DMS153 treated with DMSO at 0.1 percent for 48 hours (cell line): ENCODE measurements around the gene SLC25A18.
"Not testable (repeated sequence)": the region's sequence is repeated elsewhere in the genome, so short reads cannot be mapped to it uniquely, and the experiment has no call there.

Experiments used
- DNase-seq: peaks from one replicate; lab custom pipeline; 2025; ENCODE audit not compliant: unreplicated experiment; lab: John Stamatoyannopoulos, UW

Gene SLC25A18

GRCh38 chr22:17603668-17604067 is 40.4 kb downstream of the SLC25A18 start:
- DNase-seq: no peak

GRCh38 chr22:17606496-17606895 is 43.2 kb downstream of the SLC25A18 start:
- no peak for DNase-seq

GRCh38 chr22:17607891-17608521 is 44.7 kb downstream of the SLC25A18 start:
- DNase-seq: no peak

- no peak for DNase-seq
These were observed 48.8 kb downstream of the SLC25A18 start for GRCh38 chr22:17612057-17612456.

GRCh38 chr22:17613280-17613679 is 50.0 kb downstream of the SLC25A18 start:
- DNase-seq: no peak

- DNase-seq: no peak
These were observed 64.7 kb downstream of the SLC25A18 start for GRCh38 chr22:17627961-17628405.

GRCh38 chr22:17628406-17629172 is 65.3 kb downstream of the SLC25A18 start, which contains the start of gene ATP6V1E1:
ATP6V1E1 (minus strand) TSS chr22:17628749; CDS start chr22:17628635, 114 bp downstream.
- peak; percentile 84 for DNase-seq

GRCh38 chr22:17629173-17629489 is 65.8 kb downstream of the SLC25A18 start:
- DNase-seq: no peak

- no peak for DNase-seq
These were observed 66.3 kb downstream of the SLC25A18 start for GRCh38 chr22:17629641-17630040.

GRCh38 chr22:17631076-17631565 is 67.8 kb downstream of the SLC25A18 start:
- no peak for DNase-seq

GRCh38 chr22:17633217-17633997 is 70.1 kb downstream of the SLC25A18 start:
- no peak for DNase-seq

GRCh38 chr22:17633998-17634323 is 70.7 kb downstream of the SLC25A18 start:
- DNase-seq: no peak

- DNase-seq: no peak
These were observed 71.4 kb downstream of the SLC25A18 start for GRCh38 chr22:17634696-17635095.

- not testable (repeated sequence) for DNase-seq
These were observed 73.6 kb downstream of the SLC25A18 start for GRCh38 chr22:17636850-17637249.

GRCh38 chr22:17637490-17638181 is 74.3 kb downstream of the SLC25A18 start:
- DNase-seq: no peak

- no peak for DNase-seq
These were observed 74.8 kb downstream of the SLC25A18 start for GRCh38 chr22:17638182-17638431.

GRCh38 chr22:17638432-17639246 is 75.3 kb downstream of the SLC25A18 start, which contains the start of gene BCL2L13:
BCL2L13 (plus strand) TSS chr22:17638757; CDS start chr22:17655712, 16,955 bp downstream.
- DNase-seq: peak; percentile 65

- DNase-seq: no peak
These were observed 76.0 kb downstream of the SLC25A18 start for GRCh38 chr22:17639247-17639741.
